ENCODE data around the gene ARHGEF28.

ARHGEF28 gene

GRCh38 chr5:73702951-73703350, 77.0 kb downstream of the ARHGEF28 start:
- TF ChIP-seq TCF4 (CRISPR knock-in tag; IDR thresholded peaks at IDR 0.05; ENCODE audit: borderline replicate concordance) (no peak), RARB (CRISPR knock-in tag; IDR thresholded peaks at IDR 0.05) (no peak), ZNF565 (CRISPR knock-in tag; conservative IDR thresholded peaks at IDR 0.05; ENCODE audit: low read depth) (no peak), ZFP30 (CRISPR knock-in tag; IDR thresholded peaks at IDR 0.05) (no peak)
- ATAC-seq = no peak

GRCh38 chr5:73705364-73705763, 79.4 kb downstream of the ARHGEF28 start:
- TF ChIP-seq RARB (CRISPR knock-in tag; IDR thresholded peaks at IDR 0.05) = no peak
- TF ChIP-seq CSDC2 (CRISPR knock-in tag; IDR thresholded peaks at IDR 0.05) = no peak
- TF ChIP-seq ZNF565 (CRISPR knock-in tag; conservative IDR thresholded peaks at IDR 0.05; ENCODE audit: low read depth) = no peak
- no peak for TF ChIP-seq OSR1 (CRISPR knock-in tag; IDR thresholded peaks at IDR 0.05)
- no peak for TF ChIP-seq TSHZ2 (CRISPR knock-in tag; IDR thresholded peaks at IDR 0.05)
- TF ChIP-seq ZNF8 (CRISPR knock-in tag; IDR thresholded peaks at IDR 0.05) = no peak
- ATAC-seq = no peak

- TF ChIP-seq ZFP3 (CRISPR knock-in tag; IDR thresholded peaks at IDR 0.05) (no peak), ZFP30 (CRISPR knock-in tag; IDR thresholded peaks at IDR 0.05) (no peak), ESRRG (CRISPR knock-in tag; IDR thresholded peaks at IDR 0.05) (no peak), PPARA (CRISPR knock-in tag; IDR thresholded peaks at IDR 0.05; ENCODE audit: borderline replicate concordance) (no peak), ZNF8 (CRISPR knock-in tag; IDR thresholded peaks at IDR 0.05) (no peak), PATZ1 (CRISPR knock-in tag; IDR thresholded peaks at IDR 0.05; ENCODE audit: borderline replicate concordance) (no peak), ZC3H10 (CRISPR knock-in tag; IDR thresholded peaks at IDR 0.05) (no peak), ARNTL (CRISPR knock-in tag; IDR thresholded peaks at IDR 0.05; ENCODE audit: borderline replicate concordance, low read depth) (no peak), ISL1 (CRISPR knock-in tag; IDR thresholded peaks at IDR 0.05) (no peak), TSHZ2 (CRISPR knock-in tag; IDR thresholded peaks at IDR 0.05) (no peak), TCF4 (CRISPR knock-in tag; IDR thresholded peaks at IDR 0.05; ENCODE audit: borderline replicate concordance) (no peak), SNAI2 (CRISPR knock-in tag; IDR thresholded peaks at IDR 0.05) (no peak), RARB (CRISPR knock-in tag; IDR thresholded peaks at IDR 0.05) (no peak)
- no peak for ATAC-seq
Observed at GRCh38 chr5:73706963-73707362, 81.0 kb downstream of the ARHGEF28 start.

- peak; percentile 99 for TF ChIP-seq ZNF8 (CRISPR knock-in tag; IDR thresholded peaks at IDR 0.05)
- no peak for TF ChIP-seq OSR1 (CRISPR knock-in tag; IDR thresholded peaks at IDR 0.05)
- no peak for ATAC-seq
Observed at GRCh38 chr5:73709536-73710129, 83.6 kb downstream of the ARHGEF28 start.

GRCh38 chr5:73716284-73716808, 90.3 kb downstream of the ARHGEF28 start:
- ATAC-seq = no peak
- TF ChIP-seq PPARA (CRISPR knock-in tag; IDR thresholded peaks at IDR 0.05; ENCODE audit: borderline replicate concordance) (no peak), ISL1 (CRISPR knock-in tag; IDR thresholded peaks at IDR 0.05) (no peak), ZC3H10 (CRISPR knock-in tag; IDR thresholded peaks at IDR 0.05) (no peak), RARB (CRISPR knock-in tag; IDR thresholded peaks at IDR 0.05) (no peak), GLIS3 (CRISPR knock-in tag; IDR thresholded peaks at IDR 0.05) (no peak), TCF4 (CRISPR knock-in tag; IDR thresholded peaks at IDR 0.05; ENCODE audit: borderline replicate concordance) (no peak), CREB5 (CRISPR knock-in tag; IDR thresholded peaks at IDR 0.05; ENCODE audit: low read depth) (no peak), ZNF8 (CRISPR knock-in tag; IDR thresholded peaks at IDR 0.05) (no peak), ZFP30 (CRISPR knock-in tag; IDR thresholded peaks at IDR 0.05) (no peak), ESRRG (CRISPR knock-in tag; IDR thresholded peaks at IDR 0.05) (no peak)
